ENCODE data around the gene GPHN.

DNA sequence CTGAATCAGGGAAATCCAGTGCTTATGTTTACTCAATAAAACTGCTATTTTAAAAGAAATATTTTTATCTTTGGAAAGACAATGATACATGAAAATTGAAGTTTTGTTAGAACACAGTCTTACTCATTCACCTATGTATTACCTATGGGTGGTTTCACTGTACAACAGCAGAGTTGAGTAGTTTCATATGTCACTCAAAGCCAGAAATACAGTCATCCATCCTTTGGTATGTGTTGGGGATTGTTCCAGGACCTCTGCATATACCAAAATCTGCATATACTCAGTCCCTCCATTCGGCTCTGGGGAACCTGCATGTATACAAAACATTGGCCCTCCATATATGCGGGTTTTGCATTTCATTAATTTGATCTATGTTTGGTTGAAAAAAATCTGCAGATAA, 190.6 kb downstream of the GPHN start:
- TF ChIP-seq POLR2AphosphoS5 (IDR thresholded peaks at IDR 0.05; ENCODE audit: insufficient read depth in 1 of 2, low read depth in 1 of 2) = no peak
- TF ChIP-seq, protein P1, sequence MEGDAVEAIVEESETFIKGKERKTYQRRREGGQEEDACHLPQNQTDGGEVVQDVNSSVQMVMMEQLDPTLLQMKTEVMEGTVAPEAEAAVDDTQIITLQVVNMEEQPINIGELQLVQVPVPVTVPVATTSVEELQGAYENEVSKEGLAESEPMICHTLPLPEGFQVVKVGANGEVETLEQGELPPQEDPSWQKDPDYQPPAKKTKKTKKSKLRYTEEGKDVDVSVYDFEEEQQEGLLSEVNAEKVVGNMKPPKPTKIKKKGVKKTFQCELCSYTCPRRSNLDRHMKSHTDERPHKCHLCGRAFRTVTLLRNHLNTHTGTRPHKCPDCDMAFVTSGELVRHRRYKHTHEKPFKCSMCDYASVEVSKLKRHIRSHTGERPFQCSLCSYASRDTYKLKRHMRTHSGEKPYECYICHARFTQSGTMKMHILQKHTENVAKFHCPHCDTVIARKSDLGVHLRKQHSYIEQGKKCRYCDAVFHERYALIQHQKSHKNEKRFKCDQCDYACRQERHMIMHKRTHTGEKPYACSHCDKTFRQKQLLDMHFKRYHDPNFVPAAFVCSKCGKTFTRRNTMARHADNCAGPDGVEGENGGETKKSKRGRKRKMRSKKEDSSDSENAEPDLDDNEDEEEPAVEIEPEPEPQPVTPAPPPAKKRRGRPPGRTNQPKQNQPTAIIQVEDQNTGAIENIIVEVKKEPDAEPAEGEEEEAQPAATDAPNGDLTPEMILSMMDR (IDR thresholded peaks at IDR 0.05) = no peak
